H9 (cell line): Measurements from ENCODE around the gene FAF1. TPM values are rescaled to one million over a fixed set of nuclear protein-coding genes. Genes with fewer than 3 reads are reported as not detected.
"Not testable (repeated sequence)": the region's sequence is repeated elsewhere in the genome, so short reads cannot be mapped to it uniquely, and the experiment has no call there.

Experiments
- DNase-seq: peaks from one replicate; pipeline ENCODE4 v3.0.0-alpha.2; 2017
- H2AFZ ChIP-seq: one replicate; pipeline ENCODE4 v1.6.1; 2013; ENCODE audit warnings: mild to moderate bottlenecking, low read length, control low read depth, moderate library complexity
- H2AK5ac ChIP-seq: 2 replicates; pipeline ENCODE4 v1.6.1; 2013; ENCODE audit warnings: low read length, control low read depth, mixed read lengths; ENCODE audit not compliant: insufficient read length
- H2BK120ac ChIP-seq: one replicate; pipeline ENCODE4 v1.6.1; 2013; ENCODE audit warnings: low read depth, mild to moderate bottlenecking, low read length, control low read depth, inconsistent platforms; ENCODE audit not compliant: poor library complexity, severe bottlenecking
- H2BK12ac ChIP-seq: 2 replicates; pipeline ENCODE4 v1.6.1; 2013; ENCODE audit warnings: low read length, control low read depth, mixed read lengths, low read depth; ENCODE audit not compliant: insufficient read length
- H2BK15ac ChIP-seq: 2 replicates; pipeline ENCODE4 v1.6.1; 2013; ENCODE audit warnings: low read depth, low read length, control low read depth
- H2BK20ac ChIP-seq: one replicate; pipeline ENCODE4 v1.6.1; 2013; ENCODE audit warnings: low read depth, mild to moderate bottlenecking, low read length, control low read depth, inconsistent platforms; ENCODE audit not compliant: poor library complexity, severe bottlenecking
- H2BK5ac ChIP-seq: 2 replicates; pipeline ENCODE4 v1.6.1; 2013; ENCODE audit warnings: low read length, control low read depth, mixed read lengths; ENCODE audit not compliant: insufficient read length
- H3K14ac ChIP-seq: 2 replicates; pipeline ENCODE4 v1.6.1; 2013; ENCODE audit warnings: low read length, control low read depth; ENCODE audit not compliant: insufficient read depth
- H3K18ac ChIP-seq: 2 replicates; pipeline ENCODE4 v1.6.1; 2013; ENCODE audit warnings: low read depth, mild to moderate bottlenecking, mixed read lengths, low read length, control low read depth; ENCODE audit not compliant: insufficient read length
- H3K23ac ChIP-seq: 2 replicates; pipeline ENCODE4 v1.6.1; 2013; ENCODE audit warnings: low read length, control low read depth, mixed read lengths, low read depth; ENCODE audit not compliant: insufficient read length
- H3K23me2 ChIP-seq: 2 replicates; pipeline ENCODE4 v1.6.1; 2013; ENCODE audit warnings: low read depth, mild to moderate bottlenecking, mixed read lengths, low read length, control low read depth; ENCODE audit not compliant: insufficient read length, poor library complexity, severe bottlenecking
- H3K27ac ChIP-seq: 2 replicates; pipeline ENCODE4 v1.5.1; 2013; ENCODE audit warnings: low read length, control low read depth, mixed read lengths, low read depth; ENCODE audit not compliant: insufficient read length
- H3K27me3 ChIP-seq: 2 replicates; pipeline ENCODE4 v1.6.1; 2013; ENCODE audit warnings: low read length, control low read depth, inconsistent platforms; ENCODE audit not compliant: insufficient read depth
- H3K4ac ChIP-seq: 2 replicates; pipeline ENCODE4 v1.6.1; 2013; ENCODE audit warnings: low read depth, mild to moderate bottlenecking, control low read depth, inconsistent platforms, low read length, moderate library complexity
- H3K4me1 ChIP-seq: 2 replicates; pipeline ENCODE4 v1.6.1; 2013; ENCODE audit warnings: low read length, control low read depth, inconsistent platforms; ENCODE audit not compliant: insufficient read depth
- H3K4me2 ChIP-seq: 2 replicates; pipeline ENCODE4 v1.6.1; 2013; ENCODE audit warnings: low read length, control low read depth, mixed read lengths; ENCODE audit not compliant: insufficient read length, insufficient read depth
- H3K56ac ChIP-seq: 2 replicates; pipeline ENCODE4 v1.6.1; 2013; ENCODE audit warnings: low read depth, mild to moderate bottlenecking, mixed read lengths, low read length, control low read depth; ENCODE audit not compliant: insufficient read length
- H3K79me1 ChIP-seq: 2 replicates; pipeline ENCODE4 v1.6.1; 2013; ENCODE audit warnings: low read depth, mild to moderate bottlenecking, moderate library complexity, low read length, control low read depth, inconsistent platforms; ENCODE audit not compliant: insufficient read depth, poor library complexity, severe bottlenecking
- H3K79me2 ChIP-seq: 2 replicates; pipeline ENCODE4 v1.6.1; 2013; ENCODE audit warnings: low read length, control low read depth, inconsistent platforms; ENCODE audit not compliant: insufficient read depth
- H3K9ac ChIP-seq: 2 replicates; pipeline ENCODE4 v1.6.1; 2013; ENCODE audit warnings: low read length, control low read depth, mixed read lengths; ENCODE audit not compliant: insufficient read length; ENCODE audit errors: extremely low read depth
- H3K9me3 ChIP-seq: one replicate; pipeline ENCODE4 v1.6.1; 2013; ENCODE audit warnings: low read depth, low read length, inconsistent platforms; ENCODE audit not compliant: control insufficient read depth
- H3T11ph ChIP-seq: one replicate; pipeline ENCODE4 v1.6.1; 2013; ENCODE audit warnings: mild to moderate bottlenecking, low read length, control low read depth, inconsistent platforms
- H4K20me1 ChIP-seq: one replicate; pipeline ENCODE4 v1.6.1; 2013; ENCODE audit not compliant: control insufficient read depth, insufficient read length, insufficient read depth
- H4K5ac ChIP-seq: 2 replicates; pipeline ENCODE4 v1.6.1; 2013; ENCODE audit warnings: low read depth, mild to moderate bottlenecking, mixed read lengths, low read length, control low read depth; ENCODE audit not compliant: insufficient read length
- H4K8ac ChIP-seq: replicated peaks from 2 replicates; pipeline ENCODE4 v1.6.1; 2013; ENCODE audit warnings: low read length, control low read depth, mixed read lengths, low read depth; ENCODE audit not compliant: insufficient read length
- H4K91ac ChIP-seq: 2 replicates; pipeline ENCODE4 v1.6.1; 2013; ENCODE audit warnings: low read depth, mild to moderate bottlenecking, moderate library complexity, mixed read lengths, low read length, control low read depth; ENCODE audit not compliant: insufficient read length
- H3K27ac Mint-ChIP-seq, 3 experiments: 2 replicates in 2 of 3; 3 replicates in 1 of 3; pipeline ENCODE4 v1.8.0; 2020 to 2021; ENCODE audit warnings: mixed read lengths in 3 of 3, mild to moderate bottlenecking in 1 of 3, moderate library complexity in 1 of 3
- H3K27me3 Mint-ChIP-seq: 2 replicates; pipeline ENCODE4 v1.8.0; 2021; ENCODE audit warnings: low read depth, mild to moderate bottlenecking, moderate library complexity, mixed read lengths
- H3K36me3 Mint-ChIP-seq, 3 experiments: 2 replicates in 2 of 3; 3 replicates in 1 of 3; pipeline ENCODE4 v1.8.0; 2020 to 2021; ENCODE audit warnings: low read depth in 3 of 3, mixed read lengths in 3 of 3; ENCODE audit not compliant: insufficient read depth in 1 of 3
- H3K4me1 Mint-ChIP-seq, 2 experiments: 2 replicates each; pipeline ENCODE4 v1.8.0; 2020; ENCODE audit warnings: mixed read lengths in 2 of 2
- H3K4me3 Mint-ChIP-seq, 2 experiments: 2 replicates in 1 of 2; 3 replicates in 1 of 2; pipeline ENCODE4 v1.8.0; 2020 to 2021; ENCODE audit warnings: mild to moderate bottlenecking in 2 of 2, mixed read lengths in 2 of 2, moderate library complexity in 1 of 2
- H3K9me3 Mint-ChIP-seq, 2 experiments: 2 replicates in 1 of 2; 3 replicates in 1 of 2; pipeline ENCODE4 v1.8.0; 2020; ENCODE audit warnings: mild to moderate bottlenecking in 2 of 2, mixed read lengths in 2 of 2, moderate library complexity in 1 of 2
- WGBS: extraction: QIAGEN DNeasy Blood & Tissue Kit; methylation state at CpG from one replicate; pipeline ENCODE4 v1.1.7; 2013; ENCODE audit warnings: missing lambda C conversion rate, low lambda C conversion rate, mixed read lengths; ENCODE audit not compliant: insufficient read length; ENCODE audit errors: extremely low coverage; 5-methylcytosine and 5-hydroxymethylcytosine counted together
- total RNA-seq: library from RNA; stranded (reverse); gene quantifications from 2 replicates; pipeline ENCODE4 v1.2.1, GENCODE V29; 2021
- TF ChIP-seq, protein P1 (sequence below): fragments of 200-600 bp; sonication (generic); conservative IDR thresholded peaks from 3 replicates; pipeline ENCODE4 v1.8.0; 2021; ENCODE audit warnings: antibody characterized with exemption, mild to moderate bottlenecking

FAF1 gene
- total RNA-seq, 1 experiment from 2014 or later = 60.8 TPM

DNA sequence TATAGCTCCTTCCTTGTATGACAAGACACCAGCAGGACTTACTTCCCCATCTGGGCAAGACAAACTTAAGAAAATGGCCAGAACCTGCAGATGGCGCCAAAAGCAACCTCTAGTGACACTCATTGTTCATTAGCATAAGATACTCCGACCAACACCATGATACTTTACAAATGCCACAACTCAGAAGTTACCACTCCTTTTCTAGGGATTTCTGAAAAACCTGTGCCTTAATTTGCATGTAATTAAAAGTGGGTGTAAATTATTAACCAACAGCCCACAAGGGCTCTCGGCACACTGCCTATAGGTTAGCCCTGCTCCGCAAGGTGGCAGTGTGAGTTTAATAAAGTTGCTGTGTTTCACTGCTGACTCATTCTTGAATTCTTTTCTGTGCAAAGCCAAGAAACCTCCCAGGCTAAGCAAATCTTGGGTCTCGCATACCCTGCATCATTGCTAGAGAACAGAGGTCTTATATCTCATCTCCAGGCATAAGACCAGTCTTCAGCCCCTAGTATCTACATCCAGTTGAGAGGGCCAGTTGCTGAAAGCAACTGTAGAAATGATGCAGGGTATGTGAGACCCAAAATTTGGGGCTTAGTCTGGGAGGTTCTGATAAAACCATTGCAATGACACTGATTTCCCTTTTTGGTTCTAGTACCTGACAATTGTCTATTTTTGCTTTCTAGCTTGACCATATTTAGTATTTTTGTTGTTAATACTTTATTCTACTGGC, 86.4 kb downstream of the FAF1 start:
- H3K27me3 Mint-ChIP-seq = no peaks in the 10 kb centered on the region
- Histone ChIP-seq H3K18ac (no peak overlapping the region), H3K27ac (no peak overlapping the region), H3K14ac (no peak overlapping the region), H2BK15ac (no peak overlapping the region), H2AFZ (no peak overlapping the region), H2BK120ac (no peak overlapping the region), H4K5ac (no peak overlapping the region), H2AK5ac (no peak overlapping the region), H4K91ac (no peak overlapping the region), H4K20me1 (no peaks in the 10 kb centered on the region), H3K79me2 (peaks cover 2% of the 10 kb centered on the region; the same call in 1 of the 2 replicates), H2BK5ac (no peak overlapping the region), H4K8ac (no peak overlapping the region), H3T11ph (no peak overlapping the region), H3K27me3 (no peaks in the 10 kb centered on the region), H3K23me2 (no peaks in the 10 kb centered on the region), H3K23ac (no peak overlapping the region), H3K4me2 (peak overlapping the region; percentile 3), H3K9me3 (no peaks in the 10 kb centered on the region), H3K56ac (no peak overlapping the region), H3K4me1 (0 out of 2 replicates have a peak, but pooled peaks cover 3% of the 10 kb centered on the region), H2BK20ac (no peak overlapping the region), H2BK12ac (no peak overlapping the region), H3K9ac (no peak overlapping the region), H3K79me1 (peaks cover 4% of the 10 kb centered on the region), H3K4ac (no peak overlapping the region)
- WGBS = no CpG with 5 or more reads among the region's 5 CpGs
- no peaks in the 10 kb centered on the region; a peak in 1 of 5 replicates for H3K9me3 Mint-ChIP-seq
- peak overlapping the region in 1 of 2 experiments; percentile 61; a peak in 2 of 5 replicates for H3K4me3 Mint-ChIP-seq
- TF ChIP-seq, protein P1, sequence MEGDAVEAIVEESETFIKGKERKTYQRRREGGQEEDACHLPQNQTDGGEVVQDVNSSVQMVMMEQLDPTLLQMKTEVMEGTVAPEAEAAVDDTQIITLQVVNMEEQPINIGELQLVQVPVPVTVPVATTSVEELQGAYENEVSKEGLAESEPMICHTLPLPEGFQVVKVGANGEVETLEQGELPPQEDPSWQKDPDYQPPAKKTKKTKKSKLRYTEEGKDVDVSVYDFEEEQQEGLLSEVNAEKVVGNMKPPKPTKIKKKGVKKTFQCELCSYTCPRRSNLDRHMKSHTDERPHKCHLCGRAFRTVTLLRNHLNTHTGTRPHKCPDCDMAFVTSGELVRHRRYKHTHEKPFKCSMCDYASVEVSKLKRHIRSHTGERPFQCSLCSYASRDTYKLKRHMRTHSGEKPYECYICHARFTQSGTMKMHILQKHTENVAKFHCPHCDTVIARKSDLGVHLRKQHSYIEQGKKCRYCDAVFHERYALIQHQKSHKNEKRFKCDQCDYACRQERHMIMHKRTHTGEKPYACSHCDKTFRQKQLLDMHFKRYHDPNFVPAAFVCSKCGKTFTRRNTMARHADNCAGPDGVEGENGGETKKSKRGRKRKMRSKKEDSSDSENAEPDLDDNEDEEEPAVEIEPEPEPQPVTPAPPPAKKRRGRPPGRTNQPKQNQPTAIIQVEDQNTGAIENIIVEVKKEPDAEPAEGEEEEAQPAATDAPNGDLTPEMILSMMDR = peak; percentile 95
- peak; percentile 81 for DNase-seq
- H3K4me1 Mint-ChIP-seq = peaks cover 4 to 9% of the 10 kb centered on the region in 2 experiments; a peak in 3 of 4 replicates
- no peaks in the 10 kb centered on the region for H3K36me3 Mint-ChIP-seq
- H3K27ac Mint-ChIP-seq = peak overlapping the region in 1 of 3 experiments; percentile 90; a peak in 2 of 7 replicates

DNA sequence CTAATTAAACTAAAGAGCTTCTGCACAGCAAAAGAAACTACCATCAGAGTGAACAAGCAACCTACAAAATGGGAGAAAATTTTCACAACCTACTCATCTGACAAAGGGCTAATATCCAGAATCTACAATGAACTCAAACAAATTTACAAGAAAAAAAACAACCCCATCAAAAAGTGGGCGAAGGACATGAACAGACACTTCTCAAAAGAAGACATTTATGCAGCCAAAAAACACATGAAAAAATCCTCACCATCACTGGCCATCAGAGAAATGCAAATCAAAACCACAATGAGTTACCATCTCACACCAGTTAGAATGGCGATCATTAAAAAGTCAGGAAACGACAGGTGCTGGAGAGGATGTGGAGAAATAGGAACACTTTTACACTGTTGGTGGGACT, 95.2 kb downstream of the FAF1 start:
- not testable (repeated sequence) for H4K5ac ChIP-seq, H3K14ac ChIP-seq, H3K4me2 ChIP-seq, H2AK5ac ChIP-seq, H3K9me3 ChIP-seq, H4K20me1 ChIP-seq, H2BK5ac ChIP-seq, H3K9ac ChIP-seq, H3K4me3 Mint-ChIP-seq, H3K79me1 ChIP-seq, H3K23me2 ChIP-seq, H2BK20ac ChIP-seq, H3K4me1 Mint-ChIP-seq, H3T11ph ChIP-seq, H3K56ac ChIP-seq, H2BK15ac ChIP-seq, H4K91ac ChIP-seq, H3K27me3 Mint-ChIP-seq, DNase-seq, H3K23ac ChIP-seq, H3K18ac ChIP-seq, H2BK12ac ChIP-seq, H3K79me2 ChIP-seq, H2BK120ac ChIP-seq, H3K27me3 ChIP-seq, H3K27ac Mint-ChIP-seq, H2AFZ ChIP-seq, H3K4me1 ChIP-seq, H4K8ac ChIP-seq, H3K27ac ChIP-seq, H3K4ac ChIP-seq
- Mint-ChIP-seq H3K36me3 (peaks cover 4 to 21% (median 16%) of the 10 kb centered on the region in 3 experiments), H3K9me3 (peaks cover 18 to 45% of the 10 kb centered on the region in 2 experiments; a peak in 4 of 5 replicates)
- no CpG with 5 or more reads among the region's 3 CpGs for WGBS
